Suppressor macrophage treated with lipopolysaccharide for 4 hours (primary cell): Measurements from ENCODE around the gene ZNF566.
"Not testable (repeated sequence)": the region's sequence is repeated elsewhere in the genome, so short reads cannot be mapped to it uniquely, and the experiment has no call there.

Source experiments
- DNase-seq: peaks from one replicate; pipeline ENCODE4 v3.0.0-alpha.2; 2020

Gene ZNF566

GRCh38 chr19:36489118-36489919 is at the start of gene ZNF566:
ZNF566 (minus strand) TSS chr19:36489561; CDS start chr19:36476557, 13,004 bp downstream.
- peak; percentile 95 for DNase-seq

- no peak for DNase-seq
These were observed 39.7 kb upstream of the ZNF566 start for GRCh38 chr19:36528921-36529518.

- DNase-seq = peak; percentile 98
These were observed 39.0 kb upstream of the ZNF566 start, which contains the start of gene ZNF260 for GRCh38 chr19:36528194-36528920. ZNF260 (minus strand) TSS chr19:36528271; CDS start chr19:36515238, 13,033 bp downstream.

GRCh38 chr19:36527873-36528193 is 38.5 kb upstream of the ZNF566 start:
- no peak for DNase-seq

- DNase-seq = no peak
These were observed 38.0 kb upstream of the ZNF566 start for GRCh38 chr19:36527341-36527740.

- no peak for DNase-seq
These were observed 37.2 kb upstream of the ZNF566 start for GRCh38 chr19:36526581-36526980.

- no peak for DNase-seq
These were observed 35.3 kb upstream of the ZNF566 start for GRCh38 chr19:36524617-36525016.

- no peak for DNase-seq
These were observed 24.8 kb upstream of the ZNF566 start for GRCh38 chr19:36514012-36514612.

GRCh38 chr19:36508325-36508724 is 19.0 kb upstream of the ZNF566 start:
- no peak for DNase-seq

- DNase-seq = no peak
These were observed 12.6 kb upstream of the ZNF566 start for GRCh38 chr19:36501973-36502372.

- DNase-seq = no peak
These were observed 7.6 kb upstream of the ZNF566 start for GRCh38 chr19:36497001-36497400.

GRCh38 chr19:36492689-36493453 is 3.5 kb upstream of the ZNF566 start:
- DNase-seq = peak; percentile 27

- DNase-seq = not testable (repeated sequence)
These were observed 1.5 kb upstream of the ZNF566 start for GRCh38 chr19:36490846-36491245.

GRCh38 chr19:36489920-36490415 is 607 bp upstream of the ZNF566 start:
- peak; percentile 79 for DNase-seq

GRCh38 chr19:36488846-36489117 is 579 bp downstream of the ZNF566 start:
- DNase-seq = peak; percentile 3

GRCh38 chr19:36488118-36488845 is 1.1 kb downstream of the ZNF566 start:
- DNase-seq = no peak

GRCh38 chr19:36483653-36484052 is 5.7 kb downstream of the ZNF566 start:
- DNase-seq = no peak

- DNase-seq = no peak
These were observed 6.5 kb downstream of the ZNF566 start for GRCh38 chr19:36482876-36483275.

- DNase-seq = no peak
These were observed 29.3 kb downstream of the ZNF566 start for GRCh38 chr19:36460046-36460445.

- no peak for DNase-seq
These were observed 32.5 kb downstream of the ZNF566 start for GRCh38 chr19:36456831-36457230.

- no peak for DNase-seq
These were observed 40.2 kb downstream of the ZNF566 start for GRCh38 chr19:36449059-36449670.
